GM19468 (cell line): ENCODE results near the gene BMF.
"Not testable (repeated sequence)": the region's sequence is repeated elsewhere in the genome, so short reads cannot be mapped to it uniquely, and the experiment has no call there.

Source experiments
- ATAC-seq: cut with Tn5 transposase; IDR thresholded peaks from one replicate; pipeline ENCODE4 v1.9.1; 2021; ENCODE audit warnings: mild to moderate bottlenecking, moderate library complexity, moderate number of reproducible peaks; ENCODE audit not compliant: unreplicated experiment; ENCODE audit errors: extremely low read depth

The BMF gene

GRCh38 chr15:40091861-40092255, 16.8 kb downstream of the BMF start:
- ATAC-seq, result no peak

GRCh38 chr15:40090774-40091455, 17.8 kb downstream of the BMF start:
- no peak for ATAC-seq

GRCh38 chr15:40088929-40089755, 19.5 kb downstream of the BMF start:
- ATAC-seq, result no peak

GRCh38 chr15:40087991-40088928, 20.4 kb downstream of the BMF start:
- ATAC-seq, result no peak

- no peak for ATAC-seq
Observed at GRCh38 chr15:40087068-40087810, 21.4 kb downstream of the BMF start.

GRCh38 chr15:40085266-40085665, 23.4 kb downstream of the BMF start:
- no peak for ATAC-seq

- no peak for ATAC-seq
Observed at GRCh38 chr15:40084650-40085049, 24.0 kb downstream of the BMF start.

- no peak for ATAC-seq
Observed at GRCh38 chr15:40082195-40082883, 26.3 kb downstream of the BMF start.

GRCh38 chr15:40081691-40082194, 26.9 kb downstream of the BMF start:
- no peak for ATAC-seq

- no peak for ATAC-seq
Observed at GRCh38 chr15:40080847-40081246, 27.8 kb downstream of the BMF start.

- no peak for ATAC-seq
Observed at GRCh38 chr15:40080104-40080503, 28.6 kb downstream of the BMF start.

GRCh38 chr15:40079456-40079855, 29.2 kb downstream of the BMF start:
- ATAC-seq, result no peak

GRCh38 chr15:40075298-40076044, 33.2 kb downstream of the BMF start:
- no peak for ATAC-seq

GRCh38 chr15:40074656-40075055, 34.0 kb downstream of the BMF start:
- not testable (repeated sequence) for ATAC-seq

GRCh38 chr15:40073716-40074490, 34.8 kb downstream of the BMF start:
- ATAC-seq, result not testable (repeated sequence)

- ATAC-seq, result no peak
Observed at GRCh38 chr15:40072216-40072990, 36.3 kb downstream of the BMF start.
